Body of pancreas (tissue), 4 donors: ENCODE results near the gene TMEM106A. TPM values are rescaled to one million over a fixed set of nuclear protein-coding genes. Genes with fewer than 3 reads are reported as not detected.
"Not testable (repeated sequence)": the region's sequence is repeated elsewhere in the genome, so short reads cannot be mapped to it uniquely, and the experiment has no call there.

Source experiments
- ATAC-seq: fragments of 150-250 bp; one replicate; pipeline ENCODE4 v1.9.1; 2016
- DNase-seq, 4 donors: peaks; one replicate each; pipeline ENCODE4 v3.0.0-alpha.2; 2019
- H3K27ac ChIP-seq, 4 donors: fragments of 200-600 bp; sonication (generic); 1 replicate in 3 of 4; 2 replicates in 1 of 4; pipeline versions ENCODE4 v1.5.1 to v1.6.1; 2016 to 2019; ENCODE audit warnings: mild to moderate bottlenecking in 1 of 4, mixed read lengths in 1 of 4, moderate library complexity in 1 of 4
- H3K27me3 ChIP-seq, 2 donors: fragments of 200-600 bp; sonication (generic); one replicate each; pipeline ENCODE4 v1.6.0; 2016; ENCODE audit warnings: mild to moderate bottlenecking in 1 of 2
- H3K36me3 ChIP-seq, 2 donors: fragments of 200-600 bp; sonication (generic); replicated peaks in 1 of 2; 2 replicates each; pipeline ENCODE4 v1.5.1; 2016; ENCODE audit warnings: low read depth in 2 of 2; ENCODE audit not compliant: insufficient read depth in 1 of 2
- H3K4me1 ChIP-seq: fragments of 200-600 bp; sonication (generic); one replicate; pipeline ENCODE4 v1.6.0; 2016
- H3K4me3 ChIP-seq, 2 donors: fragments of 200-600 bp; sonication (generic); 1 replicate in 1 of 2; 2 replicates in 1 of 2; pipeline ENCODE4 v1.5.1; 2016 to 2019
- H3K9me3 ChIP-seq, 3 donors: fragments of 200-600 bp; sonication (generic); 1 replicate in 2 of 3; 2 replicates in 1 of 3; pipeline ENCODE4 v1.5.1; 2016
- POLR2A ChIP-seq, 3 donors: fragments of 450-650 bp; IDR thresholded peaks; one replicate each; pipeline ENCODE4 v1.6.1; 2016; ENCODE audit warnings: antibody characterized with exemption in 3 of 3, mild to moderate bottlenecking in 2 of 3
- WGBS, 2 donors: methylation state at CpG; one replicate each; pipeline ENCODE4 v1.1.5; 2017; 5-methylcytosine and 5-hydroxymethylcytosine counted together
- intact Hi-C: fragments of 100-400 bp; cut with DNase I; formaldehyde crosslinking; loops from one replicate; pipeline ENCODE4 v1.15.1; 2023
- total RNA-seq, 2 donors: library from RNA; depleted of rRNA; stranded (reverse); fragments of >200 nt; gene quantifications; one replicate each; pipeline ENCODE4 v1.1.0, GENCODE V29; 2016
- TF ChIP-seq, protein P1 (sequence below), 7 experiments: fragments of 450-650 bp in 4 of 7; fragments of 200-600 bp in 3 of 7; sonication (generic) in 3 of 7; IDR thresholded peaks; one replicate each; pipeline ENCODE4 v1.5.1; 2016 to 2019; ENCODE audit warnings: antibody characterized with exemption in 7 of 7

The TMEM106A gene, protein sequence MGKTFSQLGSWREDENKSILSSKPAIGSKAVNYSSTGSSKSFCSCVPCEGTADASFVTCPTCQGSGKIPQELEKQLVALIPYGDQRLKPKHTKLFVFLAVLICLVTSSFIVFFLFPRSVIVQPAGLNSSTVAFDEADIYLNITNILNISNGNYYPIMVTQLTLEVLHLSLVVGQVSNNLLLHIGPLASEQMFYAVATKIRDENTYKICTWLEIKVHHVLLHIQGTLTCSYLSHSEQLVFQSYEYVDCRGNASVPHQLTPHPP
- total RNA-seq, result 1 to 10 TPM; 4.9 to 6.9 TPM

DNA sequence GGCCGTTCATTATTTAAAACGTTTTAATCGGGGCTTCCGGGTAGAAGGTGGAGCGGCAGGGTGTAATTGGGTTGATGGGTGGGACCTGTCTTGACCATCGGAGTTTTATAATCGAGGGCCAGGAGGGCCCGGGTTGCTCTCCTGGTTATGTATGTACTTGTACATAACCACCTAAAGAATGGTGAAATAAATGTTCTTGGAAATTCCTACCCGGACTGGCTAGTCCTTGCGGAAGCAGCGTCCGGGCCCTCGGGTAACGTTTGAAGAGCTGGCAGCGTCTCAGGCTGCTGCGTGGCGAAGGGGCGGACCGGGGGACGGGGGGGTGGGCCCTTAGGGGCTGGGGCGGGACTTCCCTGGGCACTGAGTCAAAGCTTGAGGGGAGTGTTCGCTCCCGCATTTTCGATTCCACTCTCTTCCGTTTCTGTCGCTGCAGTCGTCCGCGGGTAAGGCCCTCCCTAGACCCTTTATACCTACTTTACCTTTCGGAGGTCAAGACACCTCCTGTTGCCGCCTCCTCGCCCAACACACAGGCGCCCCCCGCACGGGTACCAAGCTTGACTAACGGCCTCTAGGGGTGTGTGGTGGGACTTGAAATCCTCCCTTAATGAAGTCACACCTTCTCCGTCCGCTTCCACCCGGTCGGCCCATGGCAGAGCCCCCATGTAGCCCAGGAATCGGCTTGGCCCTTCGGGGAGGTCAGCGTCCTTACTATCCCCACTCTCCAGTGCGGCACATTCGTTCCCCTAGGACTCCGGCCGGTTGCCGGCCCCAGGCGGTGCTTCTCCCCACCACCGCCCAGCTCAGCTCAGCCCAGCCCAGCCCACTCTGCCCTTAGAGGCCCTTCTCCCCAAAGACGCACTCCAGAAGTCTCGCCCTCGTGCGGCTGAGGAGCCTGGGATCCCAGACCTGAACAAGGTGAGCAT lies at the start of gene TMEM106A:
Gene TMEM106A (plus strand): TSS at position 396 of the 923 bp plus-strand sequence. CDS start 1,167 bp downstream, outside the sequence.
- H3K27ac ChIP-seq, result peak within 1 kb of the TSS; percentile 83 to 92 (median 85)
- H3K4me3 ChIP-seq, result peak within 1 kb of the TSS; percentile 36 to 50
- intact Hi-C loops, result no loop called here
- no peaks in the 10 kb centered on the region for H3K27me3 ChIP-seq
- TF ChIP-seq, protein P1, sequence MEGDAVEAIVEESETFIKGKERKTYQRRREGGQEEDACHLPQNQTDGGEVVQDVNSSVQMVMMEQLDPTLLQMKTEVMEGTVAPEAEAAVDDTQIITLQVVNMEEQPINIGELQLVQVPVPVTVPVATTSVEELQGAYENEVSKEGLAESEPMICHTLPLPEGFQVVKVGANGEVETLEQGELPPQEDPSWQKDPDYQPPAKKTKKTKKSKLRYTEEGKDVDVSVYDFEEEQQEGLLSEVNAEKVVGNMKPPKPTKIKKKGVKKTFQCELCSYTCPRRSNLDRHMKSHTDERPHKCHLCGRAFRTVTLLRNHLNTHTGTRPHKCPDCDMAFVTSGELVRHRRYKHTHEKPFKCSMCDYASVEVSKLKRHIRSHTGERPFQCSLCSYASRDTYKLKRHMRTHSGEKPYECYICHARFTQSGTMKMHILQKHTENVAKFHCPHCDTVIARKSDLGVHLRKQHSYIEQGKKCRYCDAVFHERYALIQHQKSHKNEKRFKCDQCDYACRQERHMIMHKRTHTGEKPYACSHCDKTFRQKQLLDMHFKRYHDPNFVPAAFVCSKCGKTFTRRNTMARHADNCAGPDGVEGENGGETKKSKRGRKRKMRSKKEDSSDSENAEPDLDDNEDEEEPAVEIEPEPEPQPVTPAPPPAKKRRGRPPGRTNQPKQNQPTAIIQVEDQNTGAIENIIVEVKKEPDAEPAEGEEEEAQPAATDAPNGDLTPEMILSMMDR (IDR thresholded peaks at IDR 0.05), result peak in 6 of 7 experiments; percentile 12 to 52 (median 36)
- peak in 2 of 3 donors; percentile 73 to 78 for TF ChIP-seq POLR2A (IDR thresholded peaks at IDR 0.05)
- peak; percentile 94 for ATAC-seq
- no peaks in the 10 kb centered on the region for H3K9me3 ChIP-seq
- DNase-seq, result peak; percentile 81 to 89 (median 86)
- 1% methylated on average over 29 to 54 of the region's 54 CpGs for WGBS, 2 donors
- peaks cover under 1 to 2% of the 10 kb centered on the region in 2 donors for H3K36me3 ChIP-seq
- H3K4me1 ChIP-seq, result peaks cover 40% of the 10 kb centered on the region

DNA sequence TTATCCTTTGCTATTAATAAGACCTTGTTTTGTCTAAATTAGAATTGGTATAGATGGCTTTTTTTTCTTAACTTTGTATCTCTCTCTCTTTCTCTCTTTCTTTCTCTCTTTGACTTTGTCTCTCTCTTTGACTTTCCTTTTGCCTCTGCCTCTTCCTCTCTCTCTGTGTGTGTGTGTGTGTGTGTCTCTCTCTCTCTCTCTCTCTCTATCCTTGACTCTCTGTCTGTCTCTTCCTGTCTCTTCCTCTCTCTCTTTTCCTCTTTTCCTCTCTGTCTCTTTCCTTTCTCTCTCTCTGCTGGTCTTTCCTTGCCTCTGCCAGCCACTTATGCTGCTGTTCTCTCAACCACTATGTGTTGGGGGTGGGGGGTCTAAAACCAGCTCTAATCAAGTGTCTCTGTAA lies 45.7 kb upstream of the TMEM106A start:
- H3K27ac ChIP-seq, H3K9me3 ChIP-seq, ATAC-seq, DNase-seq, H3K27me3 ChIP-seq, H3K36me3 ChIP-seq, H3K4me3 ChIP-seq: not testable (repeated sequence)
- intact Hi-C loops, result loop anchor here (5.0 kb wide), 1 partner anchor 39 kb away; the partner anchor contains the start of gene BRCA1
- peaks cover 11% of the 10 kb centered on the region for H3K4me1 ChIP-seq

DNA sequence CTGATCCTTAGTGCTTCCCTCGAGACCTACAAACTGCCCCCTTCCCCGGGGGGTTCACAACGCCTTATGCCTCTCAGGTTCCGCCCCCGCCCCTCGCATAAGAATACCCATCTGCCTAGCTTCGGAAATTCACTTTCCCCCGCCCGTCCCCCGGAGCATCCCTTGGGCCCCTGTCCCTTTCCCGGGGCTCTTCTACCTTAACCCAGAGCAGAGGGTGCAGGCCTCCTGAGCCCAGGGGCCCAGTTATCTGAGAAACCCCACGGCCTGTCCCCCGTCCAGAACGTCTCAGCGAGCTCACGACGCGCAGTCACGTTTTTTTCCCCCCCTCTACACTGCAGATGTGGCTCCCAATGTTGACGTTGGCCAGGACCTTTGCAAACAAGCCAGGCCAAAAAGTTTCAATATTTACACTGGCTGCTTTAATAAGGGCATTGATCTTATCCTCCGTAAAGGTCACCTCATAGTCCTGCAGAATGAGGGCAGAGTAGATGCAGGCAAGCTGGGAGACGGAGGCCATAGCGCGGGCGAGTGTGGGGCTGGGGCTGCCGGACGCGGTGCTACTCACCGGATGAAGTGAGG lies 42.0 kb upstream of the TMEM106A start:
- intact Hi-C loops, result loop anchor here (5.0 kb wide), 1 partner anchor 42 kb away; the partner anchor contains the start of gene BRCA1
- Histone ChIP-seq H3K4me3 (peak overlapping the region; percentile 83 to 92), H3K27ac (peak overlapping the region; percentile 95 to 99 (median 96)), H3K27me3 (no peaks in the 10 kb centered on the region), H3K4me1 (peaks cover 32% of the 10 kb centered on the region), H3K36me3 (no peaks in the 10 kb centered on the region), H3K9me3 (no peaks in the 10 kb centered on the region)
- ATAC-seq (peak; percentile 36), DNase-seq (peak in 3 of 4 donors; percentile 54 to 68 (median 57))
- WGBS, 2 donors, result 1 to 3% methylated on average over 23 to 28 of the region's 29 CpGs
- no peak for TF ChIP-seq POLR2A (IDR thresholded peaks at IDR 0.05)
- TF ChIP-seq, protein P1 (IDR thresholded peaks at IDR 0.05), result no peak

DNA sequence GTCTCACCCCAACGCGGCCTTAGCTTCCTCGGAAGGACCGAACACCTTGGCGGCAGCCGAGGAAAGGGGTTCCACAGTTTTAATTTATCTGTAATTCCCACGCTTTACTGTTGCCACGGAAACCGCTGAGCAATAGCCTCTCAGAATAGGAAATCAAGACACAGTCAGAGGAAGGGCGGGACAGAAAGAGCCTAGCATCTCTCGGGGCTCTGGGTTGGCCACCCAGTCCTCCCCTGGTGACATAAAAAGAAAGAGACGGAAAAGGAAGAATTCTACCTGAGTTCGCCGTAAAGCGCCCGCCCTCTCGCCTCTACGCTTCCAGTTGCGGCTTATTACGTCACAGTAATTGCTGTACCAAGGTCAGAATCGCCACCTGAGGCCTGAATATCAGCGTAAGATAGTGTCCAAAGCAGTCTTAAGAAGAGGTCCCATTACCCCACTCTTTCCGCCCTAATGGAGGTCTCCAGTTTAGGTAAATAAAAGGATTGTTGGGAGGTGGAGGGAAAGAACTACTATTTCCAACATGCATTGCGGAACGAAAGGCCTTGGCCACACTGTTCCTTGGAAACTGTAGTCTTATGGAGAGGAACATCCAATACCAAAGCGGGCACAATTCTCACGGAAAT lies 41.4 kb upstream of the TMEM106A start:
- ATAC-seq (peak; percentile 87), DNase-seq (peak; percentile 90 to 97 (median 92))
- WGBS, 2 donors, result 0% methylated on average over 27 of the region's 27 CpGs
- Histone ChIP-seq H3K27me3 (no peaks in the 10 kb centered on the region), H3K4me1 (peaks cover 35% of the 10 kb centered on the region), H3K4me3 (peak overlapping the region; percentile 83 to 92), H3K9me3 (no peaks in the 10 kb centered on the region), H3K27ac (peak overlapping the region; percentile 95 to 99 (median 96)), H3K36me3 (no peaks in the 10 kb centered on the region)
- intact Hi-C loops, result no loop called here
- TF ChIP-seq, protein P1 (IDR thresholded peaks at IDR 0.05), result no peak
- TF ChIP-seq POLR2A (IDR thresholded peaks at IDR 0.05), result peak in 1 of 3 donors; percentile 25
